GM21786 (cell line): ENCODE results near the gene TLR6.
"Not testable (repeated sequence)": the region's sequence is repeated elsewhere in the genome, so short reads cannot be mapped to it uniquely, and the experiment has no call there.

Experiments
- ATAC-seq: cut with Tn5 transposase; IDR thresholded peaks from one replicate; pipeline ENCODE4 v1.9.1; 2021; ENCODE audit not compliant: unreplicated experiment

Gene TLR6

DNA sequence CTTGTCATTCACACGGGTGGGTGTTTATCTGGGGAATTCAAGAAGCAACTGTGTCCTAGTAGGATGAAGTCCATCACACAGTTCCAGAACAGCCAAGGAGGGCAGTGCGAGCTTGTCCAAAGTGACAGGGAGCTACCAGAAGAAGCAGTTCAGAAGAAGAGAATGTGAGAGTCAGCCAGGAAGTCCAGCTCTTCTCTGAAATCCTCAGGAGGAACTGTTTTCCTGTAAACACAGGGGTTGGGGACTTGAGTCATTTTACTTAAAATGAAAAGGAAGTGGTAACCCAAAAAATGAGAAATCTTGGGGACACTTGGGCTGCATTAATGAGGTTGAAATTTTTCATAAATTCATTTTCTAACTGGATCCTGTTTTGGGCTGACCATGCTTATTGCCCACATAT lies 65.6 kb downstream of the TLR6 start:
- ATAC-seq: no peak

DNA sequence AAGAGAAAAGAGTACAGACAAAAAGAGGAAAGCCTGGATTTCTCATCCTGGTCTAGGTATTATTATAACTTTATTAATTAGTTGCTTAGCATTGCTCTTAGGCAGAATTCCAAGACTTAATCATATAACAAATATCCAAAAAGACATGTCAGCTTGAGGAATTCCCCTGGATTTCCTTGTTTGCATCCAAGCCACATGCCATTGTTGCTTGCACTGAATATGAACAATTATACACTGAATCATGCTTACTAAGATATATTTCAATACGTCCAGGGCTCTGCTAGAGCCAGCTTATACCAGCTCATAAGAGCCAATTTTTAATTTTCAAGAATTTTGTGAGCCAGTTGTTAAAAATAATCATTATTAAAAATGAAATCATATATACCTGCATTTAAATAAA lies 68.3 kb downstream of the TLR6 start:
- ATAC-seq: no peak

DNA sequence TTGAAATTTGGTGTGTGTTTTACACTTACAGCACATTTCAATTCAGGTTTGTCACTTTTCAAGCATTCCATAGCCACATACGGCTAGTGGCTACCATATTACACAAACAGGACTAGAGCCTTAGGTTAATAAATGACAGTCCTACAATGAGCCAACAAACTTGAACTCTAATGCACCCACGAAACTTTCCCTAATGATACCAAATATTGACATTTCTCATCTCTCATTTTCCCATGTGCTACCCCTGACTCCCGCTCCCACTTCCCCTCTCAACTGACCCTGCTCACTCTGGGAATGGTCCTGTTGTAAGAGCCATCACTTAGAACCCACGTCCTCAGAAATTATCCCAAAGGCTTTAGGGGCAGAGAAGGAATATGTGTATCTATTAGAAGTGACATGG lies 68.9 kb downstream of the TLR6 start:
- no peak for ATAC-seq

DNA sequence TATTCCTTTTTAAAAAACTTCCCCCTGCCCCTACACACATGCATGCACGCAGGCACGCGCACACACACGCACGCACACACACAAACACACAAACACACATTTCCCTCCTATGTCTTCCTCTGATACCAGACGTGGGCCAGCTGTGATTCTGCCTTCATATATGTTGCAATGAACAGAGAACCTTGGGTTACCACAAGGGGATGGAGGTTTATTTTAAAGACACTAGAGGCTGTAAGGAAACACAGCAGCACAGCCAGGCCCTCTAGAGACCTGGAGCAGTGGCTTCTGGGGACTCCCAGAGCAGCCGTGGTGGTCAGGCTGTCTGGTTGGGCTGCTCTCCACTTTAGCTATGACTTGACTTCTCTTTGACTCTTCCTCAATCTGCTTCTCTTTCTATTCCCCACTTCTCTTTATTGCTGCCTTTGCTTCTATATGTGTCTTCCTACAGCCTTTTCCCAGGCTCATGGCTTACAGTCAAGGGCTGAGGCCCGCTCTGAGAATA lies 70.7 kb downstream of the TLR6 start:
- peak; percentile 46 for ATAC-seq

DNA sequence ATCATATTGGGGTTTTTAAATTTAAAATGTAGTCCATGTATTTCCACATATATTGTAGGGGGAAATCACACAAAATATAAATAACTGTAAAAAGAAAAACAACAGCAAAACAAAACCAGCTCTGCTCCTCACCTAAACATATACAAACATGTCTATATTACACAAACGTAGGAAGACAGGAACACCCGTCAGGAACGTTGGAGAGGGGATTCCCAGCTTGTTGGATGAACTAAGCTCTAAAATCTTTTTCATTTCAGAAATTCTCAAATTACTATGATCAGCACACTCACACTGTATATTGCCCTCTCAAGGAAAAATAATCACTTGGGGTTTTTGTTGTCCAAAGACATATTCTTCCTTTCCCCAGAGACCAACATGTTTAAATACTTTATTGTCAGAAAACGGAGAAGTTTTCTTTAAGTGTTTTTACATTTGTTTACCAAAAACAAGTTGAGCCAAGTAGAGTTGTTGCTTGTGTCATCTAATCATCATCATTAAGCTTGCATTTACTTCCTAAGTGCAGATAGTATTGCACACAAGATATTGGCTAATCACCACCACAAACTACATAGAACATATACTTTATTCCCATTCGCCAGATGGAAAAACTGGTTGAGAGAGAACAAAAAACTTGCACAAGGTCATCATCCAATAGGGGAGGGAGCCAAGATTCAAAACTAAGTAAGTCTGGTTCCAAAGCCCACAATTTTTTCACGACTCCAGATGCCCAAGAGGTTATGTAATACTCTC lies 71.4 kb downstream of the TLR6 start:
- no peak for ATAC-seq

DNA sequence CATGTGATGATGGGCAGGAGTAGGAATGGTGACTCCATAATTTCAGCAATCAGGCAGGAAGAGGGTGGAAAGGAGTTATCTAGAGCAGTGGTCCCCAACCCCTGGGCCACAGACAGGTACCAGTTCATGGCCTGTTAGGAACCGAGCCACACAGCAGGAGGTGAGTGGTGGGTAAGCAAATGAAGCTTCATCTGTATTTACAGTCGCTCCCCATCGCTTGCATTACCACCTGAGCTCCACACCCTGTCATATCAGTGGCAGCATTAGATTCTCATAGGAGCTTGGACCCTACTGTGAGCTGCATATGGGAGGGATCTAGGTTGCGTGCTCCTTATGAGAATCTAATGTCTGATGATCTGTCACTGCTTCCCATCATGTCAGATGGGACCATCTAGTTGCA lies 72.5 kb downstream of the TLR6 start:
- ATAC-seq: no peak

DNA sequence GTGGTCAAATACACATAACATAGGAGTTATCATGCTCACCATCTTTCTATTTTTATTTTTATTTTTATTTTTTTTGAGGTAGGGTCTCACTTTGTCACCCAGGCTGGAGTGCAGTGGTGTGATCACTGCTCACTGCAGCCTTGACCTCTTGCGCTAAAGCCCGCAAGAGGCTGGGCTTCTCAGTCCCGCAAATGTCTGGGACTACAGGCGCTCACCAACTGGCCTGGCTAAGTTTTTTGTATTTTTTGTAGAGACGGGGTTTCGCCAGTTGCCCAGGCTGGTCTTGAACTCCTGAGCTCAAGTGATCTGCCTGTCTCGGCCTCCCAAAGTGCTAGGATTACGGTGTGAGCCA lies 73.5 kb downstream of the TLR6 start:
- no peak for ATAC-seq

DNA sequence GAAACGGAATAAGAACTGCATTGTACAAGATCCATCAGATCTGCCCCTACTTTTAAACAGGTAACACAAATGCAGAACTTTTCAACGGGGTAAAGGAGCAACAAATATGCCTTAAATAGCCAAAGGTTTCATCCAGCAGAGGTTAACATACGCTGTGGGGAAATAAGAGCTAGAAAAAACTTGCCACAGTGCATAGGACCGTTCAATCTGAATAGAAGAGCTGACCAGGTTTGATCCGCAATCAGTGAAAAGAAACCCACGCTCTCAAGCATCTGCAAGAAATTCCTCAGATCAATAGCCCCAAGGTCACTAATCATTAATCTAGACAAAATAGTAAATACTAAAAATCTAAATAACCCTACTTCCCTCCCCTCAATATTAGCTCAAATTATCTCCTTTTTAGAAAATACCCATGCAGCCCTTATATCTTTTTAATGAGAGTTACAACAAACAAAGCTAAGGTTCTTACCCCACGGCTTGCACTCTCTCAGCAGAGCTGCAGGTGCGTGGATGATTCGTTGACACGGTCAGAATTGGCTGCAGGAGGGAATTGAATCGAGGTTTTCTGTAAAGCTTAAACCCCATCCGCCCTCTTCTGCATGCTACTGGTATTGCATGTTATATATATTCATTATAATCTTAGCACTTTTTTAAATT lies 74.0 kb downstream of the TLR6 start, which contains the start of gene TLR10:
Gene TLR10 (minus strand): TSS at position 539 of the 657 bp plus-strand sequence. CDS start 7,400 bp downstream, outside the sequence.
- peak; percentile 64 for ATAC-seq

DNA sequence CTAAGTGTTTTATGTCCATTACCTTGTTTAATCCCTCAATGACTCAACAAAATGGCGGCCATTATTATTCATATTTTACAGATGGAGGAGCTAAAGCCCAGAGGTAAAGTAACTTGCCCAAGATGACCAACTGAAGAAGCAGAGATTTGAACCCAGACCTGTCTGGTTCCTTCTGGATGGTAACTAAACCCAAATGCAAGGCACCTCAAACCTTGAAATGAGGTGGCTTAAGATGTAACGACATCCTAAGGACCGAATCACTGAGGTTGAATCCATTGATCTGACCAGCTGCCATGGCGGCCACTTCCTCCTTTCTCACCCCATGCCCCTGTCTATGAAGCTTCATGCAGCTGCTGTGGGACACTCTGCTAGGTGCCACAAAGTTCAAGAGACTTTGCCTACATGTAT lies 74.8 kb downstream of the TLR6 start:
- no peak for ATAC-seq

DNA sequence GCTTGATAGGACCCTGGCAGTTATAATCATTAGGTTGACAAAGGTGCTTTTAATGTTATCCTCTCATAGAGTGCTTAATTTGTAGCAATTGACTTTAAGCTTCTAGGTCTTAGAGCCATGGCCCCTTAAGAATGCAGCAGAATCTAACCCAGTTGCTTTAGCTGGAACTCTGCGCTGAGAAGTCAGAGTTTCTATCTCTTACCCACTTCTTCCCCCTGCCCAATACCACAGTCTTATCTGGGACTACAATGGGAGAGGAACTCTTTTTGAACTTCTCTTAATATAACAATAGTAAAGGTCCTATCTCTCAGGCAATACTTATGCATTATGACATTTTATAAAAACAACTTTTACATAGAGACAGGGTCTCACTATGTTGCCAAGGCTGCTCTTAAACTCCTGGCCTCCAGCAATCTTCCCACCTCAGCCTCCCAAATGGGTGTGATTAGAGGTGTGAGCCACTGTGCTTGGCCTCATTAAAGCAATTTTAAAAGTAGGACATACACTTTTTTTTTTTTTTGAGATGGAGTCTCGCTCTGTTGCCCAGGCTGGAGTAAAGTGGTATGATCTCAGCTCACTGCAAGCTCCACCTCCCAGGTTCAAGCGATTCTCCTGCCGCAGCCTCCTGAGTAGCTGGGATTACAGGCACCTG lies 75.7 kb downstream of the TLR6 start:
- ATAC-seq: peak; percentile 27

DNA sequence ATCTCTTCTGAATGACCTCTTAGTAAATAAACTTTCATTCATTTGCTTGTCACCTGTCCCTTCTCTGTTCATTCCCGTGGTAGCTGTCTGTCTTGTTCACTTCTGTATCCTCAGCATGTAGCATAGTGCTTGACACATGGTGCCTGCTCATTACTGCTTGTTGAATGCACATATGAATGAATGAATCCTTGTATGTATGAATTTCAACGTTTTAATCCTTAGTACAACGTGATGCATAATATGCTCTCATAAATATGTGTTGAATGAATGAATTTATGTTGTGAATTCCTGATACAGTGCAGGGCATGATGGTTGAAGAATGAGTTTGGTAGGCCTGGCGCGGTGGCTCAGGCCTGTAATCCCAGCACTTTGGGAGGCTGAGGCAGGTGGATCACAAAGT lies 76.8 kb downstream of the TLR6 start:
- ATAC-seq: no peak

DNA sequence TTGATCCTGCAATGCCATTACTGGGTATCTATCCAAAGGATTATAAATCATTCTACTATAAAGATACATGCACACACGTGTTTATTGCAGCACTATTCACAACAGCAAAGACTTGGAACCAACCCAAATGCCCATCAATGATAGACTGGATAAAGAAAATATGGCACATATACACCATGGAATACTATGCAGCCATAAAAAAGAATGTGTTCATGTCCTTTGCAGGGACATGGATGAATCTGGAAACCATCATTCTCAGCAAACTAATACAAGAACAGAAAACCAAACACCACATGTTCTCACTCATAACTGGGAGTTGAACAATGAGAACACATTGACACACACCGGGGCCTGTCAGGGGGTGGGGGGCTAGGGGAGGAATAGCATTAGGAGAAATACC lies 78.7 kb downstream of the TLR6 start:
- ATAC-seq: not testable (repeated sequence)

DNA sequence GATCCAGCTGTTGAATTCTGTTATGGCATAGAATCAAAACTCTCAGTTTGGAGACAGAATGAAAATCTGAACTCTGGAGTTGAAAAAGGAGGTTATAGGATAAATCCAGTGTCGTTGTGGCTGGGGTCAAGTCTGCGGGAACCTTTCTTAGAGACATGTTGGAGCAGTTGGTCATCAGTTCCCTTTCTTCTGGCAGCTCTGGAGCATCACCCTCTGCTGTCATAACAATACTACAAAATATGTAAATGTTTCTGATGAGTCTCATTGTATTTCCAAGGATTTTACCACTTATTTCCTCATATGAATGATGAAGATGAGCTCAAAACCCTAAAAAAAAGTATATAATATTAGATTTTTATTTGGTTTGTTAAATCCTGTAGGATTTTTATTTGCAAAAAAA lies 81.3 kb downstream of the TLR6 start:
- no peak for ATAC-seq

DNA sequence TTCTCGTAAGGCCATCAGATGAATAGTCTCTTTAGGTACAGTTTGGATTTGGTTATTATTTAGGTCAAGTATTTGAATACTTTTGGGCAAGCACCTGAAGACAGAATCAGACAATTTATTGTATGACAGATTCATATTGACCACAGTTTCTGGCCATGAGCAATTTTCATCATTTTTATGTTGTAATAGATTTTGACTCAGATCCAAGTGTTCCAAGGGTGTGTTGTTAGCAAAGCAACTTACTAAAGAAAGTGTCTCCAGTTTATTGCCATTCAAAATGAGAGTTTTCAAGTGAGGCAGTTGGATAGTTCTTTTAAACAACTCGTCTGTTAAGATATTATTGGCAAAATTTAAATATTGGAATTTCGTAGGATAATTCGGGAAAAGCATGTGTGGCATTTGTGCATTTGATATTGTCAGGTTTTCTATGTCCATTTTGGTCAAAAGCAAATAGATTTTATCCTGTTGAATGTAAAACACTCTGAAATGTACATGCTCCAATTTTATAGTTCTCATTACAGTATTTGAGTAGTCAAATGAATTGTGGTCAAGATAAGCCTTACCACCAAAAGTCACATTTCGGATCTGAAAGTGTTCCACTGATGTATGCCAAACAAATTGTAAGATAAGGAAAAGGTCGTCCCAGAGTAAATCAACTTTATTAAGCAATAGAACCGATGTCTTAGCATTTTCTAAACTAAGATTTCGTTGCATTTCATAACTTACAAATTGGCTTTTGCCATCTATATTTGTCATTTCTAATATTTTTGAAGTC lies 82.2 kb downstream of the TLR6 start:
- ATAC-seq: no peak
